Embryonic facial prominence (tissue), 1 donor: Measurements from ENCODE around the gene CSHL1.

Experiments used
- DNase-seq: peaks from one replicate; pipeline ENCODE4 v3.0.0-alpha.2; 2016; ENCODE audit errors: extremely low spot score

The CSHL1 gene

DNA sequence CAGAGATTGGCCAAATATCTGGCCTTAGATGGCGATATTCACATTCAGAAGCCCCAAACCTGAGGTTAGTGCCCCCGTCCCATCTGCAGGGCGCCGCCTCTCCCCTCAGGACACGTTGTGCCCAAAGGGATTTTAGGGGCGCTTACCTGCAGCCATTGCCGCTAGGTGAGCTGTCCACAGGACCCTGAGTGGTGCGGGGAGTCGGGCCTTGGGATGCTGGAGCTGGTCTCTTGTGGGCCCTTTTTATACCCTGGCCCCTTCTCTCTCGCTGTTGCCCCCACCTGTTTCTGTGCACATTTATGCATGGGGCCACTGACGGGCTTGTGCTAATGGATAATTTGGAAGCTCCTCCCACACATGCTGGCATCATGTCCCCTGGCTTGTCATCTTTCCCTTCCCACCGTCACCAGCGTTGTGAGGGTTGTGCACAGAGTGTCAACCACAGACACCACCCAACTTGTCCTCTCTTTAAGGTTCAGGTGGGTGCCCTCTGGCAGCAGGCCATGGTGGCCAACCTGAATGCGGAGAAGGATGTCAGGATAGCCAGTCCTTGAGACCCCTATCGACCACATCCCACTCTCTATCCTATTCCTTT is at the start of gene CSHL1:
CSHL1 (minus strand) TSS at position 218 of the 595 bp plus-strand sequence; CDS start at position 156, 62 bp downstream.
- DNase-seq = no peak

DNA sequence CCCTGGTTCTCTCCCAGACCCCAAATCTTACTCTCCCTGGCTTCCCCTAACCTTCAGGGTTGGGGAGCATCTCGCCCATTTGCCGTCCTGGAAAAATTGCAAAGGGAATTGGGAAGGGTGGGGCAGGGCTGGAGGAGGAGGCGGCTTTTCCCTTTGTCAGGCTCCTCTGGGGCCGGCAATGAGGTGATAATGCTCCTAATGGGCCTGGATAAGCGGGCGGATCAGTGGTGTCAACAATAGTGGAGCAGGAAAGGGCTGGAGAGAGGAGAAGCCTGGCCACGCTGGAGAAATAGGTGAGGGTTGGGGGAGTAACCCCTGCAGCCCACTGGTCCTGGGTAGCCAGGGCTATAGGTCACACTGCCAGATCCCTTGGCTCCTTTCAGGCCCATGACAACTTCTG is 49.4 kb upstream of the CSHL1 start:
- DNase-seq = no peak

DNA sequence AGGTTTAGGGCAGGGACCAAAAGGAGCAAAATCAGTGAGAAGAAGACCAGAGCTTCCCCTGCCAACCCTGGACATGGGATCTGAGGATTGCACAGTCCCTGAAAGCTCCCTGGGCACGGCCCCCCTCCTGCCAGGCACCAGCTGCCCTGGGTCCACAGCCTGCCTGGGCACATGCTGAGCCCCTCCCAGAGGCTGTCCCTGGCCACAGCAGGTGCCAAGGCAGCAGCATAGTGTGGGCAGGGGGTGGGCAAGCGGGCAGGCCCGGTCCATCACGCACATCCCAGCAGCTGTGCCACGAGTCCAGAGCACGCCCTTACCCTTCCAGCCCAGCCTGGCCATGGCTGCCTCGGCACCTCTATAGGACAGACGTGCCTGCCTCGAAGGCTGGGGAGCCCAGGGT is 48.9 kb upstream of the CSHL1 start:
- no peak for DNase-seq

DNA sequence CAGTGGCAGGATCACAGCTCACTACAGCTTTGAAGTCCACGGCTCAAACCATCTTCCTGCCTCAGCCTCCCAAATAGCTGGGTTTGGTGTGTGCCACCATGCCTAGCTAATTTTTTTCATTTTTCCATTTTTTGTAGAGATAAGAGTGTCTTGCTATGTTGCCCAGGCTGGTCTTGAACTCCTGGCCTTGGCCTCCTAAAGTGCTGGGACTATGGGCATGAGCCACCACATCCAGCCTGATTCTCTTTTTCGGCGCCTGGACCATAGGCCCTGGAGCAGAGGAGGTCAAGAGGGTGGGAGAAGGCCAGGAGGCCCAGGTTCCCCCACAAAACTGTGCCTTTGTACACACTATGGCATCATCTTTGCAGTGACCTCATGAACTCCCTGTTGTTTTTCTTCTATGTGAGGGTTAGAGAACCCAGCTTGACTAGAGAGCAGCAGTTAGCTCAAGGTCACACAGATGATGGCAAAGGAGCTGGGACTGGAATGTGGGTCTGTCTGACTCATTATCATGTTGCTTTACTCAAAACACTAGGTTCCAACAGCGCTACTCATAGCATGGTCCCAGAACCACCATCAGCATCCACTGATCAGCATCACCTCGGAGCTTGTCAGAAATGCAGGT is 45.4 kb upstream of the CSHL1 start:
- DNase-seq = no peak

DNA sequence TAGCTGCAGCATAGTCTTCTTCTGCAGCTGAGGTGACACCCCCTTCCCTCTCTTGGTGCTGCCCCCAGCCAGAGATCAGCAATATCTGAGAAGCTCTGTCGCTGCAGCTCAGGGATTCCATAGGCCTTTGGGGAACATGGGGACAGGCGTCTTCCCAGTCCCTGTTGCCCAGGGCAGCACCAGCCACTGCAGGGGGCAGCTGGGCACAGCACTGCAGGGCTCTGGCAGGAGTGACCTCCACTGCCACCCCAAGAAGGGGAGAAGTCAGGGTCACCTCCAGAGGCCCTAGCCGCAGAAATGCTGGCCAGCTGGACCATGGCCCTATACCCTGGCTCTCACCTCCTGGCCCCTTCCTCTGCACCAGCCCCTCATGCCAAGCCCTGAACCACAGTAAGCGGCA is 44.7 kb upstream of the CSHL1 start:
- DNase-seq = no peak

DNA sequence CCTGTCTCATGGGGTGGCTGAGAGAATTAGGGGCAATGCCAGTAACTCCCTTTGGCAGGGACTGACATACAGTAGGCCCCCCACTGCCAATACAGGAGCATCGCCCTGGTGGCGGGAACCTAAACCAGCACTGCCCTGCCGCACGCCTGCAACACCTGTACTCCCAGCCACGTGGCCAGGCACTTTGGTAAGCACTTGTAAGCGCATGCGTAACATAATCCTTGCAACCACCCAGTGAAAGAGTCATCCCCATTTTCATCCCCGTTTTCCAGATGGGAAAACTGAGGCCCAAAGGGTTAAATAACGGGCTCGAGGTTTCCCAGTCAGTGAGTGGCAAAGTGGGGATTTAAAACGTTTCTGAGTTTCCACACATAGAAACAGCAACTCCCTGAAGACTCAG is 44.2 kb upstream of the CSHL1 start:
- DNase-seq = no peak

DNA sequence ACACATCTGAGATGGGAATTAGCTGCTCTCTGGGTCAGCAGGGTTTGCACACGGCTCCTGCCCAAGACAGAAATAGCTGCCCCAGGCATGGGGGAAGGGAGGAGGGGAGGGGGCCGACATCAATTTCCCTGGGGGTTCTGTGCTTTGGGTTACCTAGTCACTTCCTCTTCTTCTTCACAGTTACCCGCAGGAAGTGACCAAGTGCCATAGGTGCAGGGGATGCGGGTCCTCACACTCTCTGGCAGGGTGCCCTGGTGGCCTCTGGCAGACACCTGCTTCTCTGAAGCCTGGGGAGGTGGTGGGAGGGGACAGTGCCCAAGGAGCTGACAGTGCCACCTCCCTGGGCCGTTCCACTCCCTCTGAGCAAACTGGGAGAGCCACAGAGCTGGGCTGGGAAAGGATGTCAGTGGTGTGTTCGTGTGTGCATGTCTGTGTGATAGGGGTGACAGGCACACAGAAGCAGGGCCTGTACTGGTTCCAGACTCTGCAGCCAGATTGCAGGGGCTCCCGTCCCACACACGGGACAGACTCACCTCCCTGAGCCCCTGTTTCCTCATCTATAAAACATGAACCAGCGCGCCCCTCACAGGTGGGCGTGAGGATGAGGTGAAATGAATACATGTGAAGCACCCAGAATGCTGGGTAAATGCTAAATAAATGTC is 43.5 kb upstream of the CSHL1 start:
- no peak for DNase-seq

DNA sequence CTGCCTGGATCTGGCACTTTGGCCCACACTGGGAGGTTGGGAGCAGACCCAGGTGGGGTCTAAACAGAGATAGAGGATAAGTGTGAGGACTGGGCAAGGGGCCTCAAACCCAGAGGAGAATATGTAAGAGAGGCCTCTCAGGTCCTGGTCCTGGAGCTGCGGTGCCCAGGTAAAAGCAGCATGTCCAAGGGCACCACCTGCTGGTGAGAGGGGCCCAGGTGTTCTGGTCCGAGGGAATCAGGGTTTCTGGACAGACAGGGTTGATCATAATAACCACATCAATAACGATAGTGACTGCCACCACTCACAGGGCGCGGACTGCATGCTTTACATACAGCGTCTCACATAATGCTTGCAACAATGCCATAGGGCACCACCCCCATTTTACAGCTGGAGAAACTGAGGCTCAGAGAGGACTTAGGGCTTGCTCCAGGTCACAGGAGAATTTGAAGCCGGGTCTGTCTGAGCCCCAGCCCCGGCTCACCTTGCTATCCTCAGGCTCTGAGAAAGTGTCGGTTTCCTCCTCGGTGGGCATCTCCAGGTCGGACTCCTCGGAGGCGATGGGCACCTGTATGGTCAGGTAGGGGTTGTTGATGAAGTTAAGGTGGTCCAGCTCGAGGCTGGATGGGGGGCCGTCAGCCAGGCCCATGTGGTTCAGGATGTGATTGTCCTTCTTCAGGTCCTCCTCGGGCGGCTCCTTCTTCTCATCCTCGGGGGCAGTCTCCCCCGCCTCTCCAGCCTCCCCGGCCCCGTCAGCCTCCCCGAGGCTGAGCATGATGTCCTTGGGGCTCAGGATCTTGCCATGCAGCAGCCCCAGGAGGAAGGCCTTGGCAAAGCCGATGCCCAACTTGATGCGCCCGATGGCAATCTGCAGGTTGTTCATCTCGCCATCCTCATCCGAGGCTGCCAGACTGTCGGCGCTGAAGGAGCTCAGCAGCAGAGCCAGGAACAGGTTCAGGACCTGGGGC is 40.2 kb upstream of the CSHL1 start:
- DNase-seq = no peak

DNA sequence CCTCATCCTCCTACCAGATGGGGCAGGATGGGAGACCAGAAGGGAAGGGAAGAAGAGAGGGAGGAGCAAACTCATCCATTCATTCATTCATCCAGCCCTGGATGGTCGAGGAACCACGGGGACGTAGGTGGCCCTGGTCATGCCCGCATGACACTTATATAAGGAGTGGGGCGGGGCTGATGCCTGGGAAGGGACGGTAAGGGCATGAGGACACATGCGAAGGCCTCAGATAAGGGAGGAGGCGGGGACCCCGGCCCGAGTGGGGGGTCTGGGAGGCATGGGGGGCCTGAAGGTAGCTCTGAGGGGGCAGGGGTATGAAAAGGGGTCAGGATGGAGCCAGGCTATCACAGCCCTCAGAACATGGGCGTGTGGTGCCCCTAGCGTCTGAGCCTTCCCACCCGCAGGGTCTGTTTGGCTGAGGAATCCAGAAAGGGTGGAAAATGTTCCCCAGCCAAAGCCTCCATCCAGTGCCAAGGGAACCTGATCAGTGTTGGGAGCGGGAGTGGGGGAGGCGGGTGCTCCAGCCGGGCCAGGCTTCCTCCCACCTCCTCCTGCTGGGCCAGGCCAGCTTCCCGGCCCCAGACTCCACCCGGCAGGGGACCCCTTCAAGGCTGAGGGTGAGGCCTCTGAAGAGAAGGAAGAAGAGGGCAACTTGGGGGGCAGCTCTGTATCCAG is 38.7 kb upstream of the CSHL1 start:
- no peak for DNase-seq

DNA sequence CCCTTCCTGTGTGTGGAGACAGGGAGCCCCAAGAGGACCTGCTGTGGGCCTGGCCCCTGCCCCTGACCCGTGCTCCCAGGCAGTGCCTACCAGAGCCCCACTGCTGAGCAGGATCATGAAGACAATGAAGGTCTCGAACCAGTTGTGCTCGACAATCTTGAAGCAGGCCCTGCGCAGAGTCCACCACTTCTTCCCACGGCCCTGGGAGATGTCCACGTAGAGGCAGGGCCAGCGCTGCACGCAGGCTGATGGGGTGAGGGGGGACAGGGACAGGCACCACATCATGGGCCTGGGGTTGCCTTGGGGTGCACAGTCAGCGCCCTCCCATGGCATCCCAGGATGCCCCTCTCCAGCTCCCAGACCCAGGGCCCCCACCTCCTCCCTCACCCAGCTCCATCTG is 37.5 kb upstream of the CSHL1 start:
- DNase-seq = no peak

DNA sequence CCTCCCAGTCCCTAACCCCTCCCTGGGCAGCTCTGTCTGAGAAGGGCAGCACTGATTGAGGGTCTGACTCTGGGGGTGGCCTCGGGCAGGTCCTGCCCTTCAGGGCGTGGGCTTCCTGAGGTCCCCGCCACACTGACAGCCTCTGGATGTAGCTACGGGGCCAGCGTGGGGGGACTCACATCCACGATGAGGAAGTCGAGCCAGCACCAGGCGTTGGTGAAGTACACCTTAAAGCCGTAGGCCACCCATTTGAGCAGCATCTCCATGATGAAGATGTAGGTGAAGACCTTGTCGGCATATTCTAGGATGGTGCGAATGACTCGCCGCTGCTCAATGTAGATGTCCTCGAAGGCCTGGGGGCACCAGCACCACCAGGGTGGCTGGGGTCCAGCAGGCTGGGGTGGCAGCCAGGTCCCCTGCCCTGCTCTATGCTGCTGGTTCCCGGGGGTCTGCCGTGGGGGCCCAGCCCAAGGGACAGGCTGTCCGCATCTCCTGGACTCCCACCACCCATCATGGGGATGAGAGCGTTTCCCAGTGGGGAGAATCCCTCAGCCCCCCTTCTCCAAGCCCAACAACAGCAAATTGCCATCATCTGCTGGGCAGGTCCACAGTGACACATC is 36.8 kb upstream of the CSHL1 start:
- no peak for DNase-seq

DNA sequence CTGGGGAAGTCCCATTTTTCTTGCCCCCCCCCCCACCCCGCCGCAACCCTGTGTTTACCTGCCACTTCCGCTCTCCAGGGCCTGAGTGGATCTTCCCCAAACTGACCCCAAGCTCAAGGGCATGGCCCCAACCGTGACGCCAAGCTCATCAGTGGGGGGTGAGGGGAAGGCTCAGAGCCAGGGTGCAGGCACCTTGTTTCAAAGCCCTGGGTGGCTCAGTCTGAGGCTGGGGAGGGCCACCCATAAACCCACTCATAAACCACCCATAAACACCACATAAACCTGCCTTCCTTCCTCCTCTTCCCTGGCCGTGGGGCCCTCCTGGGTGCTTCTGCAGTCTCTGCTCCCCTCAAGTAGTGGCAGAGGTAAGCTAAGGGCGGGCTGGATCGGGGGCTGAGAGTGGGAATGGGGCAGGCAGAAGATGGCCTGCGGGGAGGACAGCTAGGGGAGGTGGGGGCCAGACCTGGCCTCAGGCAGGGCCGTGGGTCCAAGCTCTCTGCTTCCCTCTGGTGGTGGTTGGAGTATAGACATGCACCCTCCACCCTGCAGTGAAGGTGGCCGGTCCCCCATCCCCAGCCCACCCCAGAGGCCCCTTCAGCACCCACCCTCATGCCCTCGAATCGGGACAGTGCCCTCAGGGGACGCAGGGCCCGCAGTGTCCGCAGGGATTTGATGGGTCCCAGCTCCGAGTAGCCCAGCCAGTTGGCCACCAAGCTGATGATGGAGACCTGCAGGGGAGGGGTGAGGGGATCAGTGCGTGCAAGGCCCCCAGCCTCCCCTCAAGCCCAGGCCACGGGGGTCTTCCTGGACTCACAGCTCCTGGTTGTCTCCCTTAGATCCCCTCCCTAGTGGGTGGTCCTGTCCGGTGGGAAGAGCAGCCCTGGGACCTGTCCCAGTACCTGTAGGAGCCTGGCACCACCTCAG is 35.6 kb upstream of the CSHL1 start:
- no peak for DNase-seq

DNA sequence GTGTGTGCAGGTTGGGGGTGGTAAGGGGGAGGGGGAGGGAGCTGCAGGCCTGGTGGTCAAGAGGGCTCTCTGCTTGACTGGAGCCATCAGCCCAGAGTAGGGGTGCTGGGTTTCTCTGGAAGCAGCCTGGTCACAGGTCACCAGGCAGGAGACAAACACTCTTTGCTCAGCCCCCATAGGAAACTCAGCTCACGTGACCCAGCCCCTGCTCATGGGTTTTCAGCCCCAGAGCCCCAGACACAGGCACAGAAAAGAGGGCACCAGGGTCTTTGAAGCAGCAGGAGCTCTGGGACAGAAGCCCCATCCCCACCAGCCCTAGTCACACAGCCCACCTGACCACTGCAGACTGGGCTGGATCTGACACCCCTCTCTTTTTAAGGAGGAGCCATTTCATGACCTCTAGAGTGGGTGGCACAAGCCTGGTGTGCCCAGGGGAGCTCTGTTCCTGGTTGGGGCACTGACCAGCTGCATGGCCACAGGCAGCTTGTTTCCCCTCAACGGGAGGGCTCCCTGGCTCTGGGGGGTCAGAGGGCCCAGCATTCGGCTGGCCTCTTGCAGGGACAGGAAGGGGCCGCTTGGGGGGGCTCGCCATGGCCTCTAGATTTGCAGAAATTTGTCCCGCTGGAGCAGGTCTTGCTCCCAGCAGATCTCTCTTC is 34.9 kb upstream of the CSHL1 start:
- no peak for DNase-seq

DNA sequence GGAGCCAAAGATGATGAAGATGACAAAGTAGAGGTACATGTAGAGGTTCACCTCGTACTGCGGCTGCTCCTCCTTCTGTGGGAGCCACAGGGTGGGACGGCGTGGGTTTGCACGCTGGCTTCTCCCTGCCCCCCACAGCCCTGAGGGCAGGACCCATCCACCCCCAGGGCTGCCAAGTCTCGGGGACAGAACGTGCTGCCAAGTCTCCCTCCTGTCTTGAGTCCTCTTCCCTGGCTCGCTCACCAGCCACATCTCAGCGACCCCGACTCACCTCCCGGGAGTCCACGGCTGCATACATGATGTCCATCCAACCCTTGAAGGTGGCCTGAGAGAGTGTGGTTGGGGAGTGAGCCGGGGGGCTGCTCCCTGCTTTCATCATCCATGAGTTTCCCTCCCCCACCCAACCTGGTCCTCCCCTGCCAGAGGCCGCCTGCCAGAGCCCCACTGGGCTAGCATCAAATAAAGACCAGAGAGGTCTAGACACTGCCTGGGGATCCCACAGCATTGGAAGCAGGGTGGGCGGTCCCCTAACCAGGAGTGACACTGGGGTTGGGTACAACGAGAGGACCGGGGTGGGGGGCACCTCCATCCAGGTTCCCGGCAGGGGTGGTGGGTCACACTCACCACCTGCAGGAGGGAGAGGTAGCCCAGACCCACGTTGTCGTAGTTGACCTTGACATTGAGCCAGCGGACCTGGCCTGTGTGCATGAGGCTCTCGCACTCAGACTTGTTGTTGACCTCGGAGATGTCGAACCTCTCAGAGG is 33.9 kb upstream of the CSHL1 start:
- no peak for DNase-seq

DNA sequence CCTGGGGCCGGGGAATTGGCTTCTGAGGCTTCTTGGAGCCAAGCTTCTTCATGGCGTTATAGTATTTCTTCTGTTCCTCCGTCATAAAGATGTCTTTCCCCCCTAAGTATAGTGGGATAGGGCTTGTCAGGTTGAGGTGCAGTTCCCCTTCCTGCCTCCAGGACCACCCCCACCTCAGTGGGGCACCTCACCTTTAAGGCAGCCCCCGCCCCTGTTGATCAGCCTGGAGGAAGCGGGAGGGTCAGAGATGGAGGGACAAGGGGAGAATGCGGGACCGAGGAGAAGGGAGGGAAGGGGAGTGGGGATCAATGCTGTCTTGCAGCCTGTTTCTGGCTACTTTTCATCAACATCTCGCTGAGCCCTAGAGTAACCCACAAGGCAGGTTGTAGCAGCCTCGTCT is 32.7 kb upstream of the CSHL1 start:
- no peak for DNase-seq

DNA sequence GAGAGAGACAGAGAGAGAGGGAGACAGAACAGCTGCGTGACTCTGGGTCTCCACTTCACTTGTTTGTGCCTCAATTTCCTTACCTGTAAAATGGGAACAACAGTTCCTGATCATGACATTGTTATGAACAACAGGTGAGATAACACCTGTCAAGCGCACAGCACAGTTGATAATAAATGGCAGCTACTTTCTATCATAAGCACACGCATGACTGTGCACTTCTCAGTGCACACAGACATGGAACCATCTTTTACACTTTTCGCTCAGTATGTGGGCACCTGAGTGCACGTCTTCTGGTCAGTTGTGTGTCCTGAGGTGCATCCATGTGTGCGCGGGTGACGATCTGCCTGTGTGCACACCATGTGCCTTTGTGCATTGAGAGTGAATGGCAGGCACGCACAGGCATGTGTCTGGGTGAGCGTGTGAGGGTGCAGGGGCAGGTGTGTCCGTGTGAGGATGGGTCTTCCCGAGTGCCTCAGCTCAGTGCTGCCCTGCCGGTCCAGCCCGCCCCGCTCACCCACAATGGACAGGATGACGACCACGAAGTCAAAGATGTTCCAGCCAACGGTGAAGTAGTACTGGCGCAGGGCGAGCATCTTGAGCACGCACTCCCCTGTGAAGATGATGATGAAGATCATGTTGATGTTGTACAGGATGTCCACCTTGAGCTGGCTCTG is 31.4 kb upstream of the CSHL1 start:
- no peak for DNase-seq

DNA sequence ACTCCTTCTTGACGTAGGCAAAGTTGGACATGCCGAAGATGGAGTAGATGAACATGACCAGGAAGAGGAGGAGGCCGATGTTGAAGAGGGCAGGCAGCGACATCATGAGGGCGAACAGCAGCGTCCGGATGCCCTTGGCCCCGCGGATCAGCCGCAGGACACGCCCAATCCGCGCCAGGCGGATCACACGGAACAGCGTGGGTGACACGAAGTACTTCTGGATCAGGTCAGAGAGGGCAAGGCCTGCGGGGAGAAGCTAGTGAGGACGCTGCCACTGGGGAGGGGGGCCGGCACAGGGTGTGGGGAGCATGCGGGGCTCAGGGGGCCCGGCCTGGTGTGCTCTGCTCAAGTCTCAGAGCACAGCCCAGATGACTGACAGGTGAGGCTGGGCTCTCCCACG is 30.7 kb upstream of the CSHL1 start:
- DNase-seq = no peak

DNA sequence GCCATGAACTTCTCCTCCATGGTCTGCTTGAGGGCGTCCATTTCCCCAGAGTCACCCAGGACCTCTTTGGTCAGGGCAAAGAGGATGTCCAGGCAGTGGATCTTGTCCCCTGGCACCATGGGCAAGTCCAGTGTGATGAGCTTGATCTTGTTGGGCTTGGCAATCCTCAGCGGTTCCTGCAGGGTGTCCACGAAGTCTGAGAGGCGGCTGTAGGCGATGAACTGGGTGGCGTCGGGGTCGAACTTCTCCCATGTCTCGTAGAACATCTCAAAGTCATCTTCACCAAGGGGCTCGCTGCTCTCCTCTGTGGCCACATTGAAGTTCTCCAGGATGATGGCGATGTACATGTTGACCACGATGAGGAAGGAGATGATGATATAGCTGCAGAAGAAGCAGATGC is 30.1 kb upstream of the CSHL1 start:
- DNase-seq = no peak
